ENCODE data around the gene C11orf68.

C11orf68 gene

DNA sequence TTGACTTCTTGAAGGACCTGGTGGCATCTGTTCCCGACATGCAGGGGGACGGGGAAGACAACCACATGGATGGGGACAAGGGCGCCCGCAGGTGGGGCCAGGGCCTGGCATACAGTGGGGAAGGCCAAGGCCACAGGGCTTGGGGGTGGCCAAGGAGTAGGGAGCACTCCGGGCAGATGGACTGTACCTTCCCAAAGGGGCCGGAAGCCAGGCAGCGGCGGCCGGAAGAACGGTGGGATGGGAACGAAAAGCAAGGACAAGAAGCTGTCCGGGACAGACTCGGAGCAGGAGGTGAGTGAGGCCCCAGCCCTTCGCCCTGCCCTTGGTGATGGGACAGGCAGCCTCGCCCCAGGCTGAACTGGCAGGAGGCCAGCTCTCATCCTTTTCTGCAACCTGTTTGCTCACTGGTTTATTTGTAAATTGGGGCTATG is 1.5 kb upstream of the C11orf68 start:
- no peak for DNase-seq (ENCODE audit: low read depth in 1 of 2, low spot score in 1 of 2)
- peak overlapping the region; percentile 80 for H3K4me3 ChIP-seq (replicated peaks; ENCODE audit: insufficient read depth, low read length)
- no peak overlapping the region for H3K27ac ChIP-seq (replicated peaks)
- TF ChIP-seq, protein P1, sequence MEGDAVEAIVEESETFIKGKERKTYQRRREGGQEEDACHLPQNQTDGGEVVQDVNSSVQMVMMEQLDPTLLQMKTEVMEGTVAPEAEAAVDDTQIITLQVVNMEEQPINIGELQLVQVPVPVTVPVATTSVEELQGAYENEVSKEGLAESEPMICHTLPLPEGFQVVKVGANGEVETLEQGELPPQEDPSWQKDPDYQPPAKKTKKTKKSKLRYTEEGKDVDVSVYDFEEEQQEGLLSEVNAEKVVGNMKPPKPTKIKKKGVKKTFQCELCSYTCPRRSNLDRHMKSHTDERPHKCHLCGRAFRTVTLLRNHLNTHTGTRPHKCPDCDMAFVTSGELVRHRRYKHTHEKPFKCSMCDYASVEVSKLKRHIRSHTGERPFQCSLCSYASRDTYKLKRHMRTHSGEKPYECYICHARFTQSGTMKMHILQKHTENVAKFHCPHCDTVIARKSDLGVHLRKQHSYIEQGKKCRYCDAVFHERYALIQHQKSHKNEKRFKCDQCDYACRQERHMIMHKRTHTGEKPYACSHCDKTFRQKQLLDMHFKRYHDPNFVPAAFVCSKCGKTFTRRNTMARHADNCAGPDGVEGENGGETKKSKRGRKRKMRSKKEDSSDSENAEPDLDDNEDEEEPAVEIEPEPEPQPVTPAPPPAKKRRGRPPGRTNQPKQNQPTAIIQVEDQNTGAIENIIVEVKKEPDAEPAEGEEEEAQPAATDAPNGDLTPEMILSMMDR (IDR thresholded peaks at IDR 0.05; ENCODE audit: insufficient read depth, low read length) = no peak
- no peak for TF ChIP-seq POLR2AphosphoS5 (IDR thresholded peaks at IDR 0.05; ENCODE audit: low read depth)
- TF ChIP-seq GABPA (IDR thresholded peaks at IDR 0.05; ENCODE audit: low read depth) = no peak
- H3K27me3 ChIP-seq (ENCODE audit: insufficient read depth, poor library complexity, severe bottlenecking) = no peaks in the 10 kb centered on the region

DNA sequence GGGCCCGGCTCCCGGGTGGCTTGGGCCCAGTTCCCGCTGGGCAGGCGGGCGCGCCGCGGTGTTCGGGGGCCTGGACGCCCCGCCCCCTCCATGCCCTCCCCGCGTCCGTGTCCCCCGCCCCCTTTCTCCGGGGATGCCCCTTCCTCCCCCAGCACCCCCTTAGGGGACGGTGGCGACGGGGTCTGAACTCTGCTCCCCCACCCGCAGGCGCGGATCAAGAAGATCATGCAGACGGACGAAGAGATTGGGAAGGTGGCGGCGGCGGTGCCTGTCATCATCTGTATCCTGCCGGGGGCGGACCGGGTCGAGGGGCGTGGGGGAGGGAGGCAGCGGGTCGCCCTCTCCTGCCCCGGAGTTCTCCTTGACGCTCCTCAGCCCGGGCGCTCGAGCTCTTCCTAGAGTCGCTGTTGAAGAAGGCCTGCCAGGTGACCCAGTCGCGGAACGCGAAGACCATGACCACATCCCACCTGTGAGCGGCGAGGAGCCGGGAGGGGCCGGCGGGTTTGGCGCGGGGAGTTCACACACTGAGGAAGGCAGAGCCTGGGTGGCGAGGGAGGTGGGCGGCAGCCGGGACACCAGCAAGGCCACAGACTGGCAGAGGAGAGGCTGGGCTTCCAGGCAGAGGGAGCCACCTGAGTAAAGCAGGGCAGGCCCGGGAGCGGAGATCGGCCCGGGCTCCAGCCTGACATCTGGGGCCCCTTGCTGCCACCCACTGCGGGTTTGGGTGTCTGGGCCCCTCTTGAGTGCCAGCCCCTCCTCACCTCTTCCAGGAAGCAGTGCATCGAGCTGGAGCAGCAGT is 910 bp upstream of the C11orf68 start:
- Histone ChIP-seq H3K4me3 (replicated peaks; ENCODE audit: insufficient read depth, low read length) (peak overlapping the region; percentile 80), H3K27ac (replicated peaks) (peak overlapping the region; percentile 54), H3K27me3 (ENCODE audit: insufficient read depth, poor library complexity, severe bottlenecking) (no peaks in the 10 kb centered on the region)
- DNase-seq (ENCODE audit: low read depth in 1 of 2, low spot score in 1 of 2) = peak; percentile 30 to 49
- TF ChIP-seq SPI1 (IDR thresholded peaks at IDR 0.05; ENCODE audit: borderline replicate concordance, low read depth) = no peak
- TF ChIP-seq, protein P1 (IDR thresholded peaks at IDR 0.05; ENCODE audit: insufficient read depth, low read length) = no peak
- no peak; the same call in 1 of the 2 replicates for TF ChIP-seq POLR2AphosphoS5 (IDR thresholded peaks at IDR 0.05; ENCODE audit: low read depth)
- TF ChIP-seq, protein P2, sequence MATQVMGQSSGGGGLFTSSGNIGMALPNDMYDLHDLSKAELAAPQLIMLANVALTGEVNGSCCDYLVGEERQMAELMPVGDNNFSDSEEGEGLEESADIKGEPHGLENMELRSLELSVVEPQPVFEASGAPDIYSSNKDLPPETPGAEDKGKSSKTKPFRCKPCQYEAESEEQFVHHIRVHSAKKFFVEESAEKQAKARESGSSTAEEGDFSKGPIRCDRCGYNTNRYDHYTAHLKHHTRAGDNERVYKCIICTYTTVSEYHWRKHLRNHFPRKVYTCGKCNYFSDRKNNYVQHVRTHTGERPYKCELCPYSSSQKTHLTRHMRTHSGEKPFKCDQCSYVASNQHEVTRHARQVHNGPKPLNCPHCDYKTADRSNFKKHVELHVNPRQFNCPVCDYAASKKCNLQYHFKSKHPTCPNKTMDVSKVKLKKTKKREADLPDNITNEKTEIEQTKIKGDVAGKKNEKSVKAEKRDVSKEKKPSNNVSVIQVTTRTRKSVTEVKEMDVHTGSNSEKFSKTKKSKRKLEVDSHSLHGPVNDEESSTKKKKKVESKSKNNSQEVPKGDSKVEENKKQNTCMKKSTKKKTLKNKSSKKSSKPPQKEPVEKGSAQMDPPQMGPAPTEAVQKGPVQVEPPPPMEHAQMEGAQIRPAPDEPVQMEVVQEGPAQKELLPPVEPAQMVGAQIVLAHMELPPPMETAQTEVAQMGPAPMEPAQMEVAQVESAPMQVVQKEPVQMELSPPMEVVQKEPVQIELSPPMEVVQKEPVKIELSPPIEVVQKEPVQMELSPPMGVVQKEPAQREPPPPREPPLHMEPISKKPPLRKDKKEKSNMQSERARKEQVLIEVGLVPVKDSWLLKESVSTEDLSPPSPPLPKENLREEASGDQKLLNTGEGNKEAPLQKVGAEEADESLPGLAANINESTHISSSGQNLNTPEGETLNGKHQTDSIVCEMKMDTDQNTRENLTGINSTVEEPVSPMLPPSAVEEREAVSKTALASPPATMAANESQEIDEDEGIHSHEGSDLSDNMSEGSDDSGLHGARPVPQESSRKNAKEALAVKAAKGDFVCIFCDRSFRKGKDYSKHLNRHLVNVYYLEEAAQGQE (IDR thresholded peaks at IDR 0.05; ENCODE audit: insufficient replicate concordance, low read depth) = no peak
- TF ChIP-seq GABPA (IDR thresholded peaks at IDR 0.05; ENCODE audit: low read depth) = no peak

DNA sequence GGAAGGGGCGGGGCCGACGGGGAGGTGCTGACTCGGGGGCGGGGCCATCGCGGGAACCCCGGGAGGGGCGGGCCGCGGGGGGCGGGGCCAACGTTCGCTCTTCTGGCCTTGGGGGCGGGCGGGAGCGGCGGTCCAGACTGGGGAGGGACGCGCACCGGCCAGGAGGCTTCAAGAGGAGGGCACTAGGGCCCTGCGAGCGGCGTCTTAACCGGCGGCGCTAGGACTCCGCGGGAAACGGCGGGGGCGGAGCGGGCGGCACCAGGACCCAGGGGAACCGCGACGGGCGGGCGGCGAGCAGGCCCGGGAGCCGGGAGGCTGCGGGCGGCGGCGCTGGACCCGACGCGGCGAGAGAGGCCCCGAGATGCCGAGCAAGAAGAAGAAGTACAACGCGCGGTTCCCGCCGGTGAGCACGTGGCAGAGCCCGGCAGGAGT is 295 bp upstream of the C11orf68 start, which contains the start of gene DRAP1:
DRAP1 (plus strand) TSS at position 286 of the 432 bp plus-strand sequence; CDS start at position 362, 76 bp downstream.
- Histone ChIP-seq H3K27ac (replicated peaks) (peak within 1 kb of the TSS; percentile 86), H3K27me3 (ENCODE audit: insufficient read depth, poor library complexity, severe bottlenecking) (no peaks in the 10 kb centered on the region), H3K4me3 (replicated peaks; ENCODE audit: insufficient read depth, low read length) (peak within 1 kb of the TSS; percentile 86)
- DNase-seq (ENCODE audit: low read depth in 1 of 2, low spot score in 1 of 2) = peak; percentile 96 to 98
- peak; percentile 37; the same call in 1 of the 2 replicates for TF ChIP-seq GABPA (IDR thresholded peaks at IDR 0.05; ENCODE audit: low read depth)
- TF ChIP-seq, protein P2 (IDR thresholded peaks at IDR 0.05; ENCODE audit: insufficient replicate concordance, low read depth) = no peak
- TF ChIP-seq SPI1 (IDR thresholded peaks at IDR 0.05; ENCODE audit: borderline replicate concordance, low read depth) = peak; percentile 14; the same call in 1 of the 2 replicates
- peak; percentile 33 for TF ChIP-seq POLR2AphosphoS5 (IDR thresholded peaks at IDR 0.05; ENCODE audit: low read depth)

DNA sequence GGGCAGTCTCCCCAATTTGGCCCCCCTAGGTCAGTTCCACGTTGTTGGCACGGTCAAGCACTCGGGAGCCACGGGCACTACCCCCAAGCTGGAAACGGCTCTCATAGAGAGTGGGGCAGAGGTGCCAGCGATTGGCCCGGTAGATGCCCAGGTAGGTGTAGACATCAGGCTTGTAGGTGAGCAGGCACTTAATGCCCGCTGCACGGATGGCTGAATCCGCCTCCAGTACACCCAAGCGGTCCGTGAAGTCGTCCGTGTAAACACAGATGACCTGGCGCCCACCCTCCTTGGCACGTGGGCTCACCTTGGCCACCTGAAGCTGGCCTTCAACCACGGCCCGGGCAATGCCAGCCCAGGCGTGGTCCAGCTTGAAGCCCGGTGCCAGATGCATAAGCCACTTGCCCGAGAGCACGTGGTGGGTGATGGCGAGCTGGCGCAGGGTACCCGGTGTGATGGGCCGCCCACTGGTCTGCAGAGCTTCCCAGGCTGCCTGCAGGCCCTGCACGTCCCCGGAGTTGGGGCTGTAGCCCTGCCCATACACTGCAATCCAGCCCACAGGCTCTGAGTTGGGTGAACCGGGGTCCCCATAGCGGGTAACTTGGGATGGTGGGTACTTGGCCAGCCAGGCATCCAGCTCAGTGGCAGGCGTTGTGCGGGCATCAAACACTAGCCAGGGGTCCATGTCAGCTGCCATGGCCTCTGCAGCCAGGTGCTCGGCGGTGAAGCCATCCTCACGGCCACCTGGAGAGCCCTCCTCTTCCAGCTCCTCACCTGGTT is 1.2 kb downstream of the C11orf68 start:
- TF ChIP-seq POLR2AphosphoS5 (IDR thresholded peaks at IDR 0.05; ENCODE audit: low read depth) = no peak
- TF ChIP-seq, protein P1 (IDR thresholded peaks at IDR 0.05; ENCODE audit: insufficient read depth, low read length) = no peak
- TF ChIP-seq, protein P2 (IDR thresholded peaks at IDR 0.05; ENCODE audit: insufficient replicate concordance, low read depth) = no peak
- TF ChIP-seq GABPA (IDR thresholded peaks at IDR 0.05; ENCODE audit: low read depth) = no peak
- TF ChIP-seq SPI1 (IDR thresholded peaks at IDR 0.05; ENCODE audit: borderline replicate concordance, low read depth) = no peak
- H3K27ac ChIP-seq (replicated peaks) = peak overlapping the region; percentile 86; the same call in 1 of the 2 replicates

More for the DNA sequence above, 1.2 kb downstream of the C11orf68 start:
- H3K27me3 ChIP-seq (ENCODE audit: insufficient read depth, poor library complexity, severe bottlenecking) = no peaks in the 10 kb centered on the region
- no peak for DNase-seq (ENCODE audit: low read depth in 1 of 2, low spot score in 1 of 2)
- H3K4me3 ChIP-seq (replicated peaks; ENCODE audit: insufficient read depth, low read length) = peak overlapping the region; percentile 86

All from HL-60 (cell line).